Spinal cord (tissue), 10 donors: ENCODE measurements around the gene SIGLEC10. TPM values are rescaled to one million over a fixed set of nuclear protein-coding genes. Genes with fewer than 3 reads are reported as not detected.
"Not testable (repeated sequence)": the region's sequence is repeated elsewhere in the genome, so short reads cannot be mapped to it uniquely, and the experiment has no call there.

Experiments used
- DNase-seq, 6 donors: peaks; one replicate each; pipeline versions ENCODE4 v3.0.0 to v3.0.0-alpha.2; 2013 to 2015; ENCODE audit warnings: low spot score in 6 of 6, low read depth in 4 of 6
- H3K27ac ChIP-seq: one replicate; pipeline ENCODE4 v1.5.1; 2013; ENCODE audit warnings: low read depth, low read length, control low read depth
- H3K27me3 ChIP-seq: one replicate; pipeline ENCODE4 v1.6.1; 2013; ENCODE audit warnings: low read length; ENCODE audit not compliant: control insufficient read depth, insufficient read depth
- H3K36me3 ChIP-seq: one replicate; pipeline ENCODE4 v1.6.1; 2013; ENCODE audit warnings: low read length; ENCODE audit not compliant: control insufficient read depth, insufficient read depth
- H3K4me1 ChIP-seq: one replicate; pipeline ENCODE4 v1.6.1; 2013; ENCODE audit warnings: low read length; ENCODE audit not compliant: control insufficient read depth, insufficient read depth
- H3K4me3 ChIP-seq: one replicate; pipeline ENCODE4 v1.5.1; 2013; ENCODE audit warnings: low read depth, low read length, control low read depth
- H3K9me3 ChIP-seq: one replicate; pipeline ENCODE4 v1.6.1; 2013; ENCODE audit warnings: low read length; ENCODE audit not compliant: control insufficient read depth, insufficient read depth
- WGBS: methylation state at CpG from one replicate; pipeline ENCODE4 v1.1.5; 2013; ENCODE audit warnings: missing lambda C conversion rate; ENCODE audit not compliant: insufficient coverage; 5-methylcytosine and 5-hydroxymethylcytosine counted together
- polyA plus RNA-seq, 2 donors: library from polyadenylated mRNA; unstranded; fragments of 120-200 nt; gene quantifications; one replicate each; pipeline ENCODE4 v1.2.1, GENCODE V29; 2013; ENCODE audit not compliant: insufficient read length in 2 of 2
- total RNA-seq, 2 donors: library from RNA; depleted of rRNA in 1 of 2; stranded (reverse); fragments of 120-200 nt in 1 of 2; fragments of >200 nt in 1 of 2; gene quantifications; one replicate each; pipeline versions ENCODE4 v1.2.3 to v1.2.4, GENCODE V29; 2013 to 2014
- donor health status: healthy.

SIGLEC10 gene
- total and polyA plus RNA-seq, 4 donors, result 3.1 to 7.1 (median 5.1) TPM

DNA sequence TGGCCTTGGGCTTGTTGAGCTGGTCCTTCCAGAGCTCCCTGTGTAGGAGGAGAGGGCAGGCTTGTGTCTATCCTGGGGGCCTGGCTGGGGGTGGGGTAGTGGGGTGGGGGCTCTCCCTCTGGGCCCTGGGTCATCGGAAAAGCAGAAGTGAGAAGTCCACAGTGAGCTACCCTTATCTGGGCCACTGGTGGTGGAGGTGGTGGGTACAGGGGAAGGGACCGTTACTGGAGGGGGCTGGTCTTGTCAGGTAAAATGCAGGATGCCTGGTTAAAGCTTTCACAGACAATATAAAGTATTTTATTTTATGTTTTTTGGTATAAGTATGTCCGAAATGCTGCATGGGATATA lies 342 bp upstream of the SIGLEC10 start:
- 83% methylated on average over 1 of the region's 3 CpGs for WGBS
- H3K36me3 ChIP-seq, result no peaks in the 10 kb centered on the region
- no peak for DNase-seq
- H3K4me3 ChIP-seq, result no peak overlapping the region
- no peaks in the 10 kb centered on the region for H3K9me3 ChIP-seq
- no peak overlapping the region for H3K27ac ChIP-seq
- H3K4me1 ChIP-seq, result peaks cover 4% of the 10 kb centered on the region
- H3K27me3 ChIP-seq, result peaks cover 9% of the 10 kb centered on the region

DNA sequence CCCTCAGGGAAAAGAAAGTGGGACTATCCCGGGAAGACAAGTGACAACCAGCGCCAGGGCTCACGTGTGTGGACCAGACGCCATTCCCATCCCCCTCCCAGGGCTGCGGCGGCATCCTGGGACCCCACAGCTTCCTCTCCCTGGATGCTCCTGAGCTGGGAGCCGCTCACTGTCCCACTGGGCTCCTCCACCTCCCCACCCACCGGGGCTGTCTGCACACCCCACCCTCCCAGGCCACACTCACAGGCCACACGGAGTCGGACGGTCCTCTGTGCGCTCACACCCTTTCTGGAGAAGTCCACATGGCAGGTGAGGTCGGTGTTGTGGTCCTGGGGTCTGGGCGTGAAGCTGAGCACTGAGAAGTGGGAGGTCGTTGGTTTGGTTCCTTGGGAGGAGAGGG lies 1.0 kb downstream of the SIGLEC10 start:
- H3K27ac ChIP-seq, H3K36me3 ChIP-seq, H3K9me3 ChIP-seq, H3K4me1 ChIP-seq, DNase-seq, H3K4me3 ChIP-seq, H3K27me3 ChIP-seq: not testable (repeated sequence)
- 70% methylated on average over 3 of the region's 15 CpGs for WGBS

DNA sequence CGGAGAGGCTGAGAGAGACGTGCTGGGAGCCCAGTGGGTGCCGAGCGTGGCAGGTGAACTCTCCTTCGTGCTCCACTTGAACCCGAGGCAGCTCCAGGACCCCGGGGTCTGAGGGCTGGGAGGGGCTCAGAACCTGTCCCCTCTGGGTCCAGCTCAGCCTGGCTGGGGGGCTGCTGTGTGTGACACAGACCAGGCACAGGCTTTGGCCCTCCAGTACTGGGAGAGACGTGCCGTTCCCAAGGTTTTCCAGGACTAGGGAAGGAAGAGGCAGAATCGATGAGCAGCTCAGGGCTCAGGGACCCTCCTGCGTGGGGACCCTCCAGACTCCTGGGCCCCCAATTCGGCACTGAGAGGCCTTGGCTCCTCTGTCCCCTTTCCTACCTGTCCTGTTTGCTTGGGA lies 2.3 kb downstream of the SIGLEC10 start:
- no peaks in the 10 kb centered on the region for H3K9me3 ChIP-seq
- no peaks in the 10 kb centered on the region for H3K4me1 ChIP-seq
- no peaks in the 10 kb centered on the region for H3K36me3 ChIP-seq
- no peak for DNase-seq
- H3K27me3 ChIP-seq, result no peaks in the 10 kb centered on the region
- WGBS, result 87% methylated on average over 8 of the region's 12 CpGs
- no peak overlapping the region for H3K4me3 ChIP-seq
- no peak overlapping the region for H3K27ac ChIP-seq

DNA sequence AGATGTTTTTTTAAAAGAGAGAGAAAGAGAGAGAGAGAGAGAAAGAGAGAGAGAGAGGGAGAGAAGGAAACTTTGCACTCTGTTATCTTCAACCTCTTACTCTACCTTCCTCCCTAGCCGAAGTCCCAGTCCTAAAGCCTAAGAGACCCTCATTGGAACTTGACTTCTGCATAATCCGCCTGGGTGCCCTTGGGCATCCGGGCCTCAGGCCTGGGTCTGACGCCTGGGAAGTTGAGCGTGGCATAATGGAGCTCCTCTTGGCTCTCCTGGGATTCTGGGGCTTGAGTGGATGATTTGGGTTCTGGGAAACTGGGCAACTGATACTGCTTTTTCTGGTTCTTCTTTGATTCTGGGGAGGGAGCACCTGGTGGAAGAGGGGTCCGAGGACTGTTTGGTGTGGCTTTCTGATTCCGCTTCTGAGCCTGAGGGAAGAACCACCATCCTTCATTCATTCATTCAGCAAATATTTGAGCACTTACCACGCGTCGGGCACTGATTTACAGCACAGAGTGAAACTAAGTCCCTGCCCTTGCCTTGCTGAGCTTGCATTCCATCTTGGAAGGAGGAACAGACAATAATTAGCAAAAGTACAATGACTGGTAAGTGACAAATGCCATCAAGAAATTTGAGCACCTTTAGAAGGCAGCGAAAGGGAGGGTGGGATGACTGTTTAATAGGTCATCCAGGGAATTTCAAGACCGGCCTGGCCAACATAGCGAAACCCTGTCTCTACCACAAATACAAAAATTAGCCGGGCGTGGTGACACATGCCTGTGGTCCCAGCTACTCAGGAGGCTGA lies 6.3 kb downstream of the SIGLEC10 start:
- DNase-seq, result no peak
- Histone ChIP-seq H3K27me3 (no peaks in the 10 kb centered on the region), H3K4me1 (no peaks in the 10 kb centered on the region), H3K9me3 (no peaks in the 10 kb centered on the region), H3K36me3 (no peaks in the 10 kb centered on the region), H3K4me3 (no peak overlapping the region), H3K27ac (no peak overlapping the region)
- WGBS, result 93% methylated on average over 6 of the region's 15 CpGs

DNA sequence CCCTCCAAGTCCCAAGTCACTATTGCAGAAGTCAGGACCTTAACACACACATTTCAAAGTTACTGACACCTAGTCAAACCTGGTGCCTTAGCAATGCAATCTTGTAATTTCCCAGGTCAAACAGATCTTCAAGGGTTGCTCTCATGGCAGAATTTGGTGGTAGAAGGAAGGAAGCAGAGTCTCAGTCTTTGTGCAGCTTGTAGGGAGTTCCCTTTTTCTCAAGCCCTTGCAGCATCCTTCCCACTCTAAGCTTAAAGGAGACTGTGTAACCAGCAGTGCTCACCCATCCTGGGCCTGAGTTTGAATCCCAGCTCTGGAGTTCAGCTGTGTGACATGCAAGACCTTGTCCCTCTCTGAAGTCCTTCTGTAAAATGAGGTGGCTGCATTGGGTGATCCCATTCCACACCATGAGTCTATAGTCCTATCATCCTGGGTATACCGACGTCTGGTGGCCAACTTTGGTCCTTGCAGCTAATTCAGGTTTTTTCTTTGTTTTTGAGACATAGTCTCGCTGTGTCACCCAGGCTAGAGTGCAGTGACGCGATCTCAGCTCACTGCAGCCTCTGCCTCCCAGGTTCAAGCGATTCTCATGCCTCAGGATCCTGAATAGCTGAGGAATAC lies 9.8 kb downstream of the SIGLEC10 start:
- WGBS, result 48% methylated on average over 6 of the region's 6 CpGs
- no peaks in the 10 kb centered on the region for H3K4me1 ChIP-seq
- DNase-seq, result no peak
- H3K27ac ChIP-seq, result no peak overlapping the region
- no peaks in the 10 kb centered on the region for H3K27me3 ChIP-seq
- H3K9me3 ChIP-seq, result no peaks in the 10 kb centered on the region
- no peak overlapping the region for H3K4me3 ChIP-seq
- no peaks in the 10 kb centered on the region for H3K36me3 ChIP-seq

DNA sequence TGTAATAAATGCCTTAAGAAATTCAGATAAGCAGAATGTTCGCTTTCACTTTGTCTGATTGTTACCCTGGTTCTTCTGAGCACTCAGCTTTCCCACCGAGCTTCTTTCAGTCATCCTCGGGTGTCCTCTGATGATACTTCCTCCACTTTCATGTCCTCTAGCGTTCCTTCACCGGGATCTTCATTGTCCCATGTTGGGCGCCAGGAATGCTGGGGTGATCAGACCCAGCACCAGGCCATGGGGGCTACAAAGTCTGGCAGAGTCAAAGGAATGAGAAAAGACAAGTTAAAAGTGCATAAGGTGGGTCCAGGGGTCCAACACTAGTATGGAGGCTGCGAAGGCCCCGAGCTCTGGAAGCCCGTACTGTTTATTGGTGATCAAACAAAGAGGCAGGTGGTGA lies 15.3 kb downstream of the SIGLEC10 start:
- WGBS, result 99% methylated on average over 8 of the region's 9 CpGs
- peaks cover 4% of the 10 kb centered on the region for H3K9me3 ChIP-seq
- no peak for DNase-seq
- no peak overlapping the region for H3K27ac ChIP-seq
- no peak overlapping the region for H3K4me3 ChIP-seq
- no peaks in the 10 kb centered on the region for H3K36me3 ChIP-seq
- H3K27me3 ChIP-seq, result no peaks in the 10 kb centered on the region
- no peaks in the 10 kb centered on the region for H3K4me1 ChIP-seq

DNA sequence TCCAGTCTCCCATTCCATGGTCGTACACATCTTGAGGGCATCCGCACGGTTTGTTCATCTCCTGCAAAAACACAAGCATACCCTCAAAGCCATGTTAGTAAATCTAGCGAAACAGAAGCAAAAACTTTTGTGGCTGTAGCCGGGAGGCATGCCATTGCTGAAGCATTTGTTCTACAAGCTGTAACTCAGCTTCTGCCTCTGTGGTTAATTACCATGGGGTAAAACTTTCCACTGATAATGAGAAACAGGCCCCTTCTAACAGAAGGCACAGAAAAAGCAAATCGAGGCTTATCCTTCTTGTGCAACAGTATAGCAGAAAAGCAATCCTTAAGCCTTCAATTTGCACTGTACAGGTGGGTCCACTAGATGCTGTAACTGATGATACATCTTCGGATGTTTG lies 17.5 kb downstream of the SIGLEC10 start:
- WGBS, result 97% methylated on average over 7 of the region's 7 CpGs
- not testable (repeated sequence) for H3K4me1 ChIP-seq, H3K27ac ChIP-seq, H3K4me3 ChIP-seq, H3K27me3 ChIP-seq, H3K36me3 ChIP-seq, H3K9me3 ChIP-seq
- peak in 1 of 6 donors; percentile 42 for DNase-seq

DNA sequence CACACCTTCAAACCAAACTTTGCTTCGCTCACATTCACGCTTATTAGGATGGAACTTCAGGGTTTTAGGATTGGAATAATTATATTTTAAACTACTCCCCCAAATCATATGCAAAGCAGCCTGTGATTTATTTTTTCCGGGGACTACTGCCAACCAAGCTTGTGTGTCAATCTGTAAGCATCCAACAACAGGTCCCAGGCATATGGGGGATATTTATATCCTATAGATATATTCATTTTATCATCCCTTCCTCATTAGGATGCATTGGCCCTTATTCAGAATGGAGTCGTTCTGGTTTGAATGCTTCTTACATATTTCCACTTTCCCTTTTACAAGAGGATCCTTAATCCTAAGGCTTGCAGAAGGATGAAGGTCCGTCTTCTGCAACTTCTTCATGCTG lies 18.2 kb downstream of the SIGLEC10 start:
- peak in 1 of 6 donors; percentile 80 for DNase-seq
- no peaks in the 10 kb centered on the region for H3K36me3 ChIP-seq
- peaks cover 4% of the 10 kb centered on the region for H3K9me3 ChIP-seq
- H3K27ac ChIP-seq, result no peak overlapping the region
- H3K4me1 ChIP-seq, result peaks cover 9% of the 10 kb centered on the region
- H3K4me3 ChIP-seq, result no peak overlapping the region
- no peaks in the 10 kb centered on the region for H3K27me3 ChIP-seq
- no CpG with 5 or more reads among the region's 5 CpGs for WGBS

DNA sequence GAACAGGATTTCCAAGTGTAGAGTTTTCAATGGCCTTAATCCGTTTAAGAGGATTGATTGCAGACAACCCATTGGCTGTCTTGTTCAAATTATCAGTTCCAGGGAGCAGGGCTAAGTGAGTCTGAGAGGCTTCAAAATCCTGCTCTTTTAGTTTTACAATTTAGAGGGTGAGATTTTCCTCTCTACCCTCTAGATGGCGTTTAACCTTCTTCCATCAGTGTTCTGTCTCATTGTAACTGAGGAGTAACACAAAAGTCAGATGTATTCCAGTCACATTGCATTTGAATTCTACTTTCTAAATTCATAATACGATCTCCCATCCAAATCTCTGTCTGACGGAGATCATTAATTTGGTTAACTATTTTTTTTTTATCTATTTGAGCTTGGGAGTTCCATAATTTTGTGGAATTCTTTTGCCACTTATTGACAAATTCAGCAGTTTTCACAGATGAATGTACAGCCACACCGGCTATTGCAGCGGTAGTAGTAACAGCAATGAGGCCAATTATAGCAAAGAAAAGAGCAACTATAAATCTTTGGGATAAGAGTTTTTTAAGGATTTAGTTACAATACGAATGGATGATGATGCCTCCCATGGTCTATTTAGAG lies 19.2 kb downstream of the SIGLEC10 start:
- peaks cover 15% of the 10 kb centered on the region for H3K4me1 ChIP-seq
- H3K9me3 ChIP-seq, result peaks cover 4% of the 10 kb centered on the region
- peak in 3 of 6 donors; percentile 12 to 77 (median 59) for DNase-seq
- H3K27me3 ChIP-seq, result no peaks in the 10 kb centered on the region
- no peak overlapping the region for H3K4me3 ChIP-seq
- H3K27ac ChIP-seq, result no peak overlapping the region
- H3K36me3 ChIP-seq, result no peaks in the 10 kb centered on the region
- no CpG with 5 or more reads among the region's 7 CpGs for WGBS

DNA sequence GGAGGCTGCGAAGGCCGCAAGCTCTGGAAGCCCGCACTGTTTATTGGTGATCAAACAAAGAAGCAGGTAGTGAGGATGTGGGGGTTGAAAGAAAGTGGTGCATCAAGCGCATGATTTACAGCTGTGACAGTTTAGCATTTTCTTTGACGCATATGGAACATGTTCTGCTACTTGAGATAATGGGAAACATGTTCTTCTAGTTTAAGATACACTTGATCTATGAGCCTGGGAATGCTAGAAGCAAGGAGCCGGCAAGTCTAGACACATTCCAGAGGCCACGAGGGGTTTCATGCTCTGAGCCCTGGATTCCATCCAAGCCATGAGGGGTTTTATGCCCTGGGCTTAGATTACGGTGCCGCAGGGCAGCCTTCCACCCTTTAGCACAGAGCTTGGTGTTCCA lies 20.0 kb downstream of the SIGLEC10 start:
- H3K36me3 ChIP-seq, H3K27me3 ChIP-seq, H3K9me3 ChIP-seq, DNase-seq, H3K27ac ChIP-seq, H3K4me3 ChIP-seq: not testable (repeated sequence)
- 74% methylated on average over 9 of the region's 9 CpGs for WGBS
- peaks cover 15% of the 10 kb centered on the region for H3K4me1 ChIP-seq
